ENCODE data around the gene ELMO3. TPM values are rescaled to one million over a fixed set of nuclear protein-coding genes. Genes with fewer than 3 reads are reported as not detected.

The ELMO3 gene
- total RNA-seq, 1 donor, result 0.09 TPM

GRCh38 chr16:67226295-67226803, 27.4 kb downstream of the ELMO3 start:
- TF ChIP-seq, protein P1, sequence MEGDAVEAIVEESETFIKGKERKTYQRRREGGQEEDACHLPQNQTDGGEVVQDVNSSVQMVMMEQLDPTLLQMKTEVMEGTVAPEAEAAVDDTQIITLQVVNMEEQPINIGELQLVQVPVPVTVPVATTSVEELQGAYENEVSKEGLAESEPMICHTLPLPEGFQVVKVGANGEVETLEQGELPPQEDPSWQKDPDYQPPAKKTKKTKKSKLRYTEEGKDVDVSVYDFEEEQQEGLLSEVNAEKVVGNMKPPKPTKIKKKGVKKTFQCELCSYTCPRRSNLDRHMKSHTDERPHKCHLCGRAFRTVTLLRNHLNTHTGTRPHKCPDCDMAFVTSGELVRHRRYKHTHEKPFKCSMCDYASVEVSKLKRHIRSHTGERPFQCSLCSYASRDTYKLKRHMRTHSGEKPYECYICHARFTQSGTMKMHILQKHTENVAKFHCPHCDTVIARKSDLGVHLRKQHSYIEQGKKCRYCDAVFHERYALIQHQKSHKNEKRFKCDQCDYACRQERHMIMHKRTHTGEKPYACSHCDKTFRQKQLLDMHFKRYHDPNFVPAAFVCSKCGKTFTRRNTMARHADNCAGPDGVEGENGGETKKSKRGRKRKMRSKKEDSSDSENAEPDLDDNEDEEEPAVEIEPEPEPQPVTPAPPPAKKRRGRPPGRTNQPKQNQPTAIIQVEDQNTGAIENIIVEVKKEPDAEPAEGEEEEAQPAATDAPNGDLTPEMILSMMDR (IDR thresholded peaks at IDR 0.05; ENCODE audit: insufficient read depth, low read length), result no peak
- no peak for DNase-seq (ENCODE audit: low read depth)

GRCh38 chr16:67226804-67227566, 28.1 kb downstream of the ELMO3 start, which contains the start of gene TMEM208:
TSS of gene TMEM208 (plus strand) at chr16:67227130. CDS start at chr16:67227219, 89 bp downstream.
- H3K4me3 ChIP-seq (ENCODE audit: low read depth, low read length), result peak within 1 kb of the TSS; percentile 100
- DNase-seq (ENCODE audit: low read depth), result peak; percentile 98
- TF ChIP-seq, protein P1 (IDR thresholded peaks at IDR 0.05; ENCODE audit: insufficient read depth, low read length), result peak; percentile 10

More at GRCh38 chr16:67226295-67226803, 27.4 kb downstream of the ELMO3 start:
- peak overlapping the region; percentile 92 for H3K4me3 ChIP-seq (ENCODE audit: low read depth, low read length)

DNA sequence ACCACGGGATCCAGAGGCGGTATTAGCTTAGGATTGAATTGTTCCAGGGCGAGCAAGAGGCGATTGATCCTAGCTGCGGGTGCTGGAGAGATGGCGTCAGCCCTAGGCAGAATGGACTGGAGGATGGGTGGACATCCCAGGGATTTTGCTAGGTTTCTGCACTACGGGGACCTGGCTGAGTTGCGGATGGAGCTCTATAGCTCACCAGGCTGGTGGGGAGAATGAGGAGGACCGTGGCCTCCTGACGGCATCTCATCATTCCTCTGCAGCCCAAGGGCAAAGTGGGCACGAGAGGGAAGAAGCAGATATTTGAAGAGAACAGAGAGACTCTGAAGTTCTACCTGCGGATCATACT, 28.6 kb downstream of the ELMO3 start:
- DNase-seq (ENCODE audit: low read depth), result no peak
- peak overlapping the region; percentile 100 for H3K4me3 ChIP-seq (ENCODE audit: low read depth, low read length)
- TF ChIP-seq, protein P1 (IDR thresholded peaks at IDR 0.05; ENCODE audit: insufficient read depth, low read length), result no peak

DNA sequence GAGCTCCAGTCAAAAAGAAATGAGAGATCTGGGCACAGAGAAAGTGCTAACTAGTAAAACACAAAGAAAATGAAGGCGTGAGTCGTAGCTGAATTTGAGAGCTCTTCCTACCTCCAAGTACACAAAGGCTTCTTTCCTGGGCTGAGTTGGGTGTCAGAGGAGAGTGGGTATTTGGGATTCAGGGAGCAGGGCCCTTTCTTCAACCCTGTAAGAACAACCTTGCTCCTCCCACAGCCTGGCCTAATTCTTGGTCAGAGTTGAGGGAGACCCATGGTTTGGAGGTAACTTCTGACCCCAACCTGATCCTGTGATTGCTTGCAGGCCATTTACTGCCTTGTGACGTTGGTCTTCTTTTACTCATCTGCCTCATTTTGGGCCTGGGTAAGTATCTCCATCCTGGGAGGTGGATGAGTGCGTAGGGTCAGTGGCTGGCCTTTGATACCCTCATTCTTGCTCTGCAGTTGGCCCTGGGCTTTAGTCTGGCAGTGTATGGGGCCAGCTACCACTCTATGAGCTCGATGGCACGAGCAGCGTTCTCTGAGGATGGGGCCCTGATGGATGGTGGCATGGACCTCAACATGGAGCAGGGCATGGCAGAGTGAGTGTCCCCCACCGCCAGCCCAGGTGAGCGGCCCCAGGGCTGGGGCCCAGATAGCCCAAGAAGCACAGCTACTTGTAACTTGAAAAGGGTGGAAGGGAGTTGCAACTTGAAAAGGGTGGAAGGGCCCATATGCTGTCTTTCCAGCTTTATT, 29.3 kb downstream of the ELMO3 start:
- TF ChIP-seq, protein P1 (IDR thresholded peaks at IDR 0.05; ENCODE audit: insufficient read depth, low read length), result no peak
- DNase-seq (ENCODE audit: low read depth), result no peak

GRCh38 chr16:67228905-67229304, 30.0 kb downstream of the ELMO3 start:
- no peak overlapping the region for H3K4me3 ChIP-seq (ENCODE audit: low read depth, low read length)
- no peak for DNase-seq (ENCODE audit: low read depth)
- TF ChIP-seq, protein P1 (IDR thresholded peaks at IDR 0.05; ENCODE audit: insufficient read depth, low read length), result no peak

More for the DNA sequence above, 29.3 kb downstream of the ELMO3 start:
- peak overlapping the region; percentile 100 for H3K4me3 ChIP-seq (ENCODE audit: low read depth, low read length)

DNA sequence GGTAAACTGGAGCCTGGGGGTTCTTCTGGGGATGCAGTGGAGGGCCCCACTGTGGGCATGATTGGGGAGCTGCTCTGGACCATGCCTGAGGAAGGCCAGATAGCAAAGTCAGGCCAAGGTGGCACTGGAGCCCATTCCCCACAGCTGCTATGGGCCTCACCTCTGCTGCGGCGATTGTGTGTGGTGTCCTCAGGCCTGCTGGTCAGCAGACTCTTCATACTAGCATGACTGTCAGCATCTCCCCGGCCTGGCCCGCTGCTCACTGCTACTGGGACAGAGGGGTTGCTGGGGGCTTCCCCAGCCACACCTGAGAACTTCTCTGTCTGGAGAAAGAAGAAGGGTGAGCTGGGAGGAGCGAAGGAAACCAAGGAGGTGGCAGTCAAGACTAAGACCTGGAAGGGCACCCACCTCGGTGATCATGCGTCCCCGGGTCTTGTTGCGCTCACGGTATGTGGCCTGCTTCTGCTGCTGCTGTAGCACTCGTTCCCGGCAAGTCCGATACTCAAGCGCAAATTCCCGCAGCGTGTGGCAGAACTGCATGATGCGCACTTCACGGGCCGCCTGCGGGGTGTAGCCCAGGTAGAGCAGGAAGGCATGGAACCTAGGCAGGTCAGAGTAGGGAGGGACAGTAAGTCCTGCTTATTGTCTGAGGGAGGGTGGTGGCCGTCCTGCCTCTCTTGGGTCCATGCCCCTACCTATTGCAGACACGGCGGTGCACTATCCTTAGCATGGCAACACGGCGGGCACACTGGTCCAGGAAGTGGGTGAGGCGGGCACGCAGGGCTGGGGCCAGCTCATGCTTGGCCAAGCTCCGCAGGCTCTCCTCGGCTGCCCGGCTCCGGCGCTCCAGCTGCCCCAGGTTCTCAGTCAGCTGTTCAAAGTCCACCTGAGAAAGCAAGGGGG, 31.2 kb downstream of the ELMO3 start:
- DNase-seq (ENCODE audit: low read depth), result no peak
- TF ChIP-seq, protein P1 (IDR thresholded peaks at IDR 0.05; ENCODE audit: insufficient read depth, low read length), result no peak
- H3K4me3 ChIP-seq (ENCODE audit: low read depth, low read length), result no peak overlapping the region

All from fibroblast of the aortic adventitia (primary cell).